ENCODE results near the gene INTS6. TPM values are rescaled to one million over a fixed set of nuclear protein-coding genes. Genes with fewer than 3 reads are reported as not detected.

The INTS6 gene
- 64.5 and 81.9 TPM in 2 replicates for total RNA-seq

GRCh38 chr13:51452361-51453206, at the start of gene INTS6:
TSS of gene INTS6 (minus strand) at chr13:51453036. CDS start at chr13:51452525, 511 bp downstream.

GRCh38 chr13:51339354-51339753, 113.5 kb downstream of the INTS6 start, which contains the start of gene SERPINE3:
TSS of gene SERPINE3 (plus strand) at chr13:51339691. CDS start at chr13:51341092, 1,401 bp downstream.

Other genes starting within 250 kb of the INTS6 start
- 1.4 and 2.2 TPM in 2 replicates for gene FAM124A, start 230.6 kb downstream of the INTS6 start, total RNA-seq
- gene SERPINE3, start 113.3 kb downstream of the INTS6 start, total RNA-seq = not detected in 2 replicates
- gene WDFY2, start 131.4 kb upstream of the INTS6 start, total RNA-seq = 14.2 and 16.2 TPM in 2 replicates

Measured in smooth muscle cell of the pulmonary artery (primary cell).